Right lobe of liver (tissue), 6 donors: ENCODE results near the gene SMIM35. TPM values are rescaled to one million over a fixed set of nuclear protein-coding genes. Genes with fewer than 3 reads are reported as not detected.

Source experiments
- ATAC-seq, 4 donors: fragments of 200-7000 bp; cut with Tn5 transposase; one replicate each; pipeline ENCODE4 v1.9.1; 2020; ENCODE audit warnings: mild to moderate bottlenecking in 4 of 4, moderate library complexity in 4 of 4
- DNase-seq, 3 donors: peaks; one replicate each; pipeline ENCODE4 v3.0.0-alpha.2; 2020
- H3K27ac ChIP-seq, 3 donors: fragments of 200-600 bp; one replicate each; pipeline ENCODE4 v1.8.0; 2022
- H3K27me3 ChIP-seq, 2 donors: fragments of 200-600 bp; one replicate each; pipeline ENCODE4 v1.8.0; 2022
- H3K36me3 ChIP-seq, 4 donors: fragments of 200-600 bp; sonication (generic) in 1 of 4; one replicate each; pipeline versions ENCODE4 v1.5.1 to v1.8.0; 2017 to 2022; ENCODE audit warnings: control low read depth in 1 of 4
- H3K4me1 ChIP-seq, 4 donors: fragments of 200-600 bp; sonication (generic) in 1 of 4; one replicate each; pipeline versions ENCODE4 v1.5.1 to v1.8.0; 2017 to 2022; ENCODE audit warnings: control low read depth in 1 of 4
- H3K4me3 ChIP-seq, 3 donors: fragments of 200-600 bp; one replicate each; pipeline ENCODE4 v1.8.0; 2022
- H3K9me3 ChIP-seq, 4 donors: fragments of 200-600 bp; sonication (generic) in 1 of 4; one replicate each; pipeline versions ENCODE4 v1.5.1 to v1.8.0; 2017 to 2022; ENCODE audit warnings: control low read depth in 1 of 4
- CTCF ChIP-seq, 4 donors: fragments of 200-600 bp in 3 of 4; fragments of 450-650 bp in 1 of 4; IDR thresholded peaks; one replicate each; pipeline versions ENCODE4 v1.5.1 to v1.8.0; 2016 to 2022; ENCODE audit warnings: antibody characterized with exemption in 4 of 4, mild to moderate bottlenecking in 2 of 4
- POLR2A ChIP-seq: fragments of 450-650 bp; IDR thresholded peaks from one replicate; pipeline ENCODE4 v1.6.1; 2017; ENCODE audit warnings: antibody characterized with exemption, mild to moderate bottlenecking
- WGBS: methylation state at CpG from one replicate; pipeline ENCODE4 v1.1.6; 2018; ENCODE audit warnings: low coverage, low lambda C conversion rate; ENCODE audit not compliant: insufficient coverage; ENCODE audit errors: missing lambda C conversion rate; 5-methylcytosine and 5-hydroxymethylcytosine counted together
- intact Hi-C, 2 donors: fragments of 100-400 bp; cut with DNase I; formaldehyde crosslinking; loops; one replicate each; pipeline versions ENCODE4 v1.11.2 to v1.14.1; 2022
- total RNA-seq, 6 experiments: library from RNA; depleted of rRNA in 2 of 6; stranded (reverse); fragments of >200 nt in 2 of 6; fragmentation: NEBNext Ultra II Directional in 3 of 6; extraction: Animal tissue kit (Norgen Biotek cat#: 25700) in 3 of 6; gene quantifications; one replicate each; pipeline versions ENCODE4 v1.1.0 to v1.2.4, GENCODE V29; 2016 to 2023
- donor health status: DM: no; HTN: yes; CAD: no.
- donor health status: DM: no; HTN: no; CAD: no.
- donor health status: DM: no; HTN: no; CAD: no.
- donor health status: DM: no; HTN: yes; CAD: no.
- donor health status: DM: no; HTN: yes; CAD: no.

Gene SMIM35
- total RNA-seq, 6 experiments from 2014 or later, result not detected

GRCh38 chr11:118076754-118077281, 9.9 kb downstream of the SMIM35 start, which contains the start of gene TMPRSS4:
Gene TMPRSS4 (plus strand): TSS chr11:118077078. CDS start chr11:118077303, 225 bp downstream.
- DNase-seq (no peak), ATAC-seq (peak in 1 of 4 donors; percentile 9)
- WGBS, result 73% methylated on average over 3 of the region's 7 CpGs

GRCh38 chr11:118074785-118075184, 12.0 kb downstream of the SMIM35 start:
- H3K36me3 ChIP-seq, result no peaks in the 10 kb centered on the region
- H3K27me3 ChIP-seq, result no peaks in the 10 kb centered on the region
- H3K4me3 ChIP-seq, result no peak overlapping the region
- ATAC-seq, result no peak
- TF ChIP-seq CTCF (IDR thresholded peaks at IDR 0.05) (no peak), POLR2A (no peak)
- DNase-seq, result no peak
- WGBS, result 80% methylated on average over 1 of the region's 2 CpGs
- no peak overlapping the region for H3K27ac ChIP-seq
- H3K9me3 ChIP-seq, result no peaks in the 10 kb centered on the region
- H3K4me1 ChIP-seq, result no peaks in the 10 kb centered on the region
- intact Hi-C loops, result no loop called here

More at GRCh38 chr11:118076754-118077281, 9.9 kb downstream of the SMIM35 start, which contains the start of gene TMPRSS4:
- Histone ChIP-seq H3K36me3 (no peaks in the 10 kb centered on the region), H3K27me3 (no peaks in the 10 kb centered on the region), H3K4me3 (no peak within 1 kb of the TSS), H3K4me1 (no peaks in the 10 kb centered on the region), H3K9me3 (no peaks in the 10 kb centered on the region), H3K27ac (no peak within 1 kb of the TSS)
- TF ChIP-seq CTCF (IDR thresholded peaks at IDR 0.05), result no peak
- no peak for TF ChIP-seq POLR2A
- intact Hi-C loops, result no loop called here

- intact Hi-C loops, result no loop called here
- no peaks in the 10 kb centered on the region for H3K4me1 ChIP-seq
- 64% methylated on average over 10 of the region's 11 CpGs for WGBS
- no peak for DNase-seq
- TF ChIP-seq POLR2A, result no peak
- no peak for TF ChIP-seq CTCF (IDR thresholded peaks at IDR 0.05)
- no peaks in the 10 kb centered on the region for H3K36me3 ChIP-seq
- H3K4me3 ChIP-seq, result no peak overlapping the region
- H3K9me3 ChIP-seq, result no peaks in the 10 kb centered on the region
- H3K27me3 ChIP-seq, result no peaks in the 10 kb centered on the region
- H3K27ac ChIP-seq, result no peak overlapping the region
- no peak for ATAC-seq
Measured at GRCh38 chr11:118074091-118074685, 12.6 kb downstream of the SMIM35 start.

GRCh38 chr11:118073554-118073953, 13.2 kb downstream of the SMIM35 start:
- Histone ChIP-seq H3K4me3 (no peak overlapping the region), H3K27ac (no peak overlapping the region), H3K36me3 (no peaks in the 10 kb centered on the region), H3K4me1 (no peaks in the 10 kb centered on the region), H3K9me3 (no peaks in the 10 kb centered on the region), H3K27me3 (no peaks in the 10 kb centered on the region)
- no peak for ATAC-seq
- DNase-seq, result no peak
- intact Hi-C loops, result no loop called here
- 85% methylated on average over 4 of the region's 9 CpGs for WGBS
- TF ChIP-seq CTCF (IDR thresholded peaks at IDR 0.05) (no peak), POLR2A (no peak)
